Large intestine (tissue), 3 donors: Measurements from ENCODE around the gene POGLUT3. TPM values are rescaled to one million over a fixed set of nuclear protein-coding genes. Genes with fewer than 3 reads are reported as not detected.

Experiments
- DNase-seq, 2 donors: peaks; one replicate each; pipeline versions ENCODE4 v3.0.0 to v3.0.0-alpha.2; 2013
- H3K27ac ChIP-seq: one replicate; pipeline ENCODE4 v1.5.1; 2013; ENCODE audit warnings: low read length
- H3K27me3 ChIP-seq: 2 replicates; pipeline ENCODE4 v1.6.1; 2013; ENCODE audit warnings: low read length; ENCODE audit not compliant: control insufficient read depth, insufficient read depth
- H3K36me3 ChIP-seq: 2 replicates; pipeline ENCODE4 v1.6.1; 2013; ENCODE audit warnings: low read length; ENCODE audit not compliant: control insufficient read depth, insufficient read depth
- H3K4me1 ChIP-seq: one replicate; pipeline ENCODE4 v1.6.1; 2013; ENCODE audit warnings: low read length; ENCODE audit not compliant: control insufficient read depth, insufficient read depth
- H3K4me3 ChIP-seq: one replicate; pipeline ENCODE4 v1.5.1; 2013; ENCODE audit warnings: low read length
- H3K9me3 ChIP-seq: one replicate; pipeline ENCODE4 v1.6.1; 2013; ENCODE audit warnings: mild to moderate bottlenecking, low read depth, low read length, moderate library complexity; ENCODE audit not compliant: control insufficient read depth
- WGBS: methylation state at CpG from one replicate; pipeline ENCODE4 v1.1.5; 2013; ENCODE audit warnings: low lambda C conversion rate; ENCODE audit not compliant: insufficient coverage; 5-methylcytosine and 5-hydroxymethylcytosine counted together
- polyA plus RNA-seq: library from polyadenylated mRNA; unstranded; fragments of 120-200 nt; gene quantifications from one replicate; pipeline ENCODE4 v1.2.1, GENCODE V29; 2013

POGLUT3 gene
- polyA plus RNA-seq, 1 donor = 22.7 TPM

DNA sequence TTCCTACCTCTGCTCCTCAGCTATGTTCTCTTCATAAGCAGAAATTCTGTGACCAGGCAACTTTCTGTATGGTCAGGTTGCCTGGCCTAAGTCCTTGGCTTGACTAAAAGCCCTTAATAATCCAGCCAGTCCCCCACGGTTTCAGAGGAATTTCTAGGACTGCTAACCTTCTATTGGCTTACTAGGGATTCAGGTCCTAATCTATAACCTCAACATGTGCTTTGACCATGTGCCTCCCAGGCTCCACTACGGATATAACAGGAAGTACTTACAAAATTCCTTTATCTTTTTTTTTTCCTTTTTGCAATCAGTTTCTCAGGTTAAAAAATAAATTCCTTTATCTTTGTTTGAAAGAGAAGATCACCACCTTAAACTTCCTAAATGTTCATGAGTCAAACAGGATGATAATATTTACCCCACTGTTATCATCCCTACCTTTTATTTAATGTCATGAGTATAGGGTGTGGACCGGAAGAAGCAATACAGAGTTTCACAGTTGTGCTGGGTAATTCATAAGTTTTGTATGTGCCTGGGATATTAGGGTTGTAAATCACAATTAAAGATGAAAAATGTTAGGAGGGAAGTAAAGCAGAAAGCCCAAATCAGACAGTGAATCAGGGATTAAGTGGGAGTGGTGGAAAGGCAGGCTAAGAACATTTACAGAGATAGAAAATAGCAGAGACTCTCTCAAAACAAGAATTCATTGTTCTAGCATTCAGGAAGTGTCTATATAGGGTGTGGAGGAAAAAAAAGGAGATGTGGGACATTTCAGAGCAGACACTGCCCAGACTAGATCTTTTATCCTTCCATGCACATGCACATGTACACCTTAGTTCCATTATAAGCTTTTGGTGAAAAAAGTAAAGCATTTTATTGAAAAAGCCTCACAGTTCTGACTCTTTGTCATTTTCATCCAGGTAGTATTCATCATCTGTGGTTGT lies 10.7 kb upstream of the POGLUT3 start:
- Histone ChIP-seq H3K9me3 (no peaks in the 10 kb centered on the region), H3K4me3 (no peak overlapping the region), H3K4me1 (no peaks in the 10 kb centered on the region), H3K36me3 (no peaks in the 10 kb centered on the region), H3K27ac (no peak overlapping the region), H3K27me3 (no peaks in the 10 kb centered on the region)
- WGBS = 0% methylated on average over 1 of the region's 3 CpGs
- peak in 1 of 2 donors; percentile 53 for DNase-seq

DNA sequence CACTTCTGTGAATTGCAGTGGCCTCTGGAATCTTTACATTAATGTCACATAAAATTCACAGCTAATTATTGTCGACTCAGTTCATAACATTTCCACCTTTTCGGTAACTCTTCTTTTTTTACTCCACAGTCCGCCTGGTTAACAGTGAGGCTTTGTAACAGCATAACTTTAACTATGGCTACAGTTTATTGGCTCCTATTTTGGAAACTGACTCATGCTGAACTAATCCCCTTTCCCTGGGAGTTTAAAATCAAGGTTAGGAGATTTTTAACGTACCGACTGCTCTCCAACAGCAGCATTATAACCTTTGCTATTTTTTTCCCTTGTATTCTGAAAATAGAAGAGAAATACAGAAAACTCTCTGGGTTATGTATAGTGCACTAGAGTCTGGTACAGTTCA lies 3.2 kb upstream of the POGLUT3 start:
- Histone ChIP-seq H3K36me3 (no peaks in the 10 kb centered on the region), H3K9me3 (no peaks in the 10 kb centered on the region), H3K4me1 (no peaks in the 10 kb centered on the region), H3K27ac (no peak overlapping the region), H3K4me3 (no peak overlapping the region), H3K27me3 (peaks cover 3% of the 10 kb centered on the region)
- no peak for DNase-seq
- no CpG with 5 or more reads among the region's 5 CpGs for WGBS

DNA sequence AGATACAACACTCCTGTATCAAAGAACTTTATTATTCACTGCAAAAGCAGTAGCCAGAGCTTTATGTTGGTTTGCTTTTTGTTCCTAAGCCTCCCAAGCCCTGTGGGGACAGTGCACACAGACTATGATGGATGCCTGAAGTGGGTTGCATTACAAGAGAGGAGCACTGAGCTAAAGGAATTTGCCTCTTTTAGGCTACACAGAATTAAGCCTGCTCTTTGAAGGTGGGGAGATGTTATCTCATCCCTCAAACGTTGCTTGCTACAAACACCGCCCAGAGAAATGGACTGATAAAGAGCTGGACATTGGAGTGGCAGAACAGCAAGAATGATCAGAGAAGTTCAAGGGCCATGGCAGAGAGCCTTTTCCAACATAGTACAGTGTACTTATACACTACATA lies 2.5 kb upstream of the POGLUT3 start:
- no peaks in the 10 kb centered on the region for H3K4me1 ChIP-seq
- H3K27ac ChIP-seq = no peak overlapping the region
- WGBS = no CpG with 5 or more reads among the region's 2 CpGs
- DNase-seq = no peak
- peaks cover 3% of the 10 kb centered on the region for H3K27me3 ChIP-seq
- H3K36me3 ChIP-seq = no peaks in the 10 kb centered on the region
- H3K9me3 ChIP-seq = no peaks in the 10 kb centered on the region
- no peak overlapping the region for H3K4me3 ChIP-seq

DNA sequence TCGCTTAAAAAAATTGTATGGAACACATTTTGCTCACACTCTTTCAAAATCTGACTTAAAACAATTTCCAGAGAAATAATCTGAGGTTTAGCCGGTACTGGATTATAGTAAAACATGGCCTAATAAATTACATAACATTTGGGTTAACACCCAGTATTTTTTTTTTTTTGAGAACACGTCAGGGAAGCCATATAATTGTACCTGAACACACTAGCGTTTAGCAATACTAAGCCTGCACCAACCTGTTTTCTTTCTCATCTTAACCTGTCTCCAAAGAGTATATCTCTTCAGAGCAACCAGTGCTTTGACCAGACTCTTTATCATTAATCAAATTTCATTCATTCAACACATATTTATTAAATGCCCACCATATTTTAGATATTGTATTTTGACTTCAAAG lies 2.0 kb upstream of the POGLUT3 start:
- Histone ChIP-seq H3K4me3 (no peak overlapping the region), H3K27ac (no peak overlapping the region), H3K9me3 (no peaks in the 10 kb centered on the region), H3K27me3 (peaks cover 3% of the 10 kb centered on the region), H3K36me3 (no peaks in the 10 kb centered on the region), H3K4me1 (no peaks in the 10 kb centered on the region)
- 94% methylated on average over 2 of the region's 4 CpGs for WGBS
- no peak for DNase-seq

DNA sequence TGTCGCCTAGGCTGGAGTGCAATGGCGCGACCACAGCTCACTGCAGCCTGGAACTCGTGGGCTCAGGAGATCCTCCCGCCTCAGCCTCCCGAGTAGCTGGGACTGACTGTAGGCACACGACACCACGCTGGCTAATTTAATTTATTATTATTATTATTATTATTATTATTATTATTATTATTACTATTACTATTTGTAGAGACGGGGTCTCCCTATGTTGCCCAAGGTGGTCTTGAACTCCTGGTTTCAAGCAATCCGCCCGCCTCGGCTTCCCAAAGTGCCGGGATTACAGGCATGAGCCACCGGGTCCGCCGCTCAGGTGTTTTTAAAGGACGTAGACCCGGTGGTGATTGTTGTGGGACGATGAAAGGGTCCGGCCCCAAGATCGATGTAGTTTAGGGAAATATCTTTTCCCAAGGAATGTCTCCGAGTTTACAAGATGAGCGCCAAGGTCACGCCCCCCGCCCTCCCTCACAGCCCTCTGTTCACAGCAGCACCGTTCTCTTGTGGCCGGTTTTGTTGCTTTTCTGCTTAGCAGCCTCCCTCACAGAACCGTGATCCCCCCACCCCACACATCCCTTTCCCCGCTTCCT lies 728 bp upstream of the POGLUT3 start:
- Histone ChIP-seq H3K27me3 (peaks cover 3% of the 10 kb centered on the region), H3K9me3 (no peaks in the 10 kb centered on the region), H3K4me1 (no peaks in the 10 kb centered on the region), H3K36me3 (no peaks in the 10 kb centered on the region), H3K4me3 (peak overlapping the region; percentile 62), H3K27ac (peak overlapping the region; percentile 74)
- WGBS = 87% methylated on average over 3 of the region's 29 CpGs
- no peak for DNase-seq

DNA sequence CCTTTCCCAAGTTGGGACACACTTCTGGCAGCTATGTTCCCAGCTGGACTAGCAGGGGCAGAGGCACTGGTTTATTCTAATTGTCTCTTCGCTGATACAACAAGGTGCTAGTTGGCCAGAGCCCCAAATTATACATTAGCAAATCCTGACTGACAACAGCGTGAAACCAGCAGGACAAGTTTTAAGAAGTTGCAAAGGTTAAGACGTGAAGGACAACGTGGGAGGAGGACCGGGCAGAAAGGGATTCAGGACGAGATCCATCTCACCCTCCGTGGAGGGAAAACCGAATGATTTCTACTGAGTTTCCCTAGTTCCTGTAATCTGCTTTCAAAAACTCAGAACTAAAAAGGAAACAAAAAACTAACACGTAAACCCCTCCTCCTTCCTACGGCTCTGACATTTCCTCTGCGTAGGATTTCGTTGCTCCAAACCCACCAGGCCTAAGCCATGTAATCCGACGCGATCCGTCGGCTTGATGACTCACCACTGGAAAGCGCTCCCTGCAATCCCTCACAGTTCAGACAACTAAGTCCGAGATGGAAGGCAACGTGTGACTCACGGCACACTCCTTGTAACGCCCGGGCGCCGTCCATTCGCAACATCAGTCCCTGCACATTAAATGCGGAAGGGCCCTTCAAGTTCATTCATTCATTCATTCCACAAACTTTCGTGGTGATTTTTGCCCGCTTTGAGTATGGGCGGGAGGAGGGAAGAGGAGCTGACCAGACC lies 703 bp downstream of the POGLUT3 start:
- peak; percentile 92 to 95 for DNase-seq
- WGBS = 0% methylated on average over 4 of the region's 30 CpGs
- no peaks in the 10 kb centered on the region for H3K4me1 ChIP-seq
- peaks cover 3% of the 10 kb centered on the region for H3K27me3 ChIP-seq
- H3K27ac ChIP-seq = peak overlapping the region; percentile 74
- H3K9me3 ChIP-seq = no peaks in the 10 kb centered on the region
- no peaks in the 10 kb centered on the region for H3K36me3 ChIP-seq
- H3K4me3 ChIP-seq = peak overlapping the region; percentile 52

DNA sequence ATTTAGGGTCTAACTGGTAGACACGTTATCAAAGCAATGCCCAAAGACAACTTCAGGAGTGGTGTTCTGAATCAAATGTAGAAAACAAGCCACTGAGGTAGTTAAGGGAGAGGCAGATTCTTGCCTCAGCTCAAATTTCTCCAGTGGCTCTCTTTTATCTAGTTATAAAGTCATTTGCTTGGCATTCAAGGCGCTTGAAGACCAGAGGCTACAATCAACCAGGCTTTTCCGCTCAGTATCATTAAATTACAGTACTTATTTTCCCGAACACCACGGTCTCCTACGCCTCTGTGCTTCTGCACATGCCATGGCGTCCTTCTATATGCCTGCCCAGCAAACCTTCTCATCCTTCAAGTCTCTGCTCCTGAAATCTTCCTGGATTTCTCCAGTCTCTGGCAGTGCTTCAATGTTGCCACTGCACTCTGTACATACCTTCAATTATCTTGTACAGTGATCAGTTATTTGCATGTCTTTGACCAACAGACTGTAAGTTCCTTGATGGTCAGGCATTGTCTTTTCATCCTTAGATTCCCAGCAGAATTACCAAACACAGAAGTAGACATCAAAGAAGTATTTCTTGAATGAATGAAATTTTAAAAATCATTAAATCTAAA lies 1.4 kb downstream of the POGLUT3 start:
- Histone ChIP-seq H3K27ac (peak overlapping the region; percentile 74), H3K36me3 (no peaks in the 10 kb centered on the region), H3K4me1 (no peaks in the 10 kb centered on the region), H3K4me3 (peak overlapping the region; percentile 52), H3K9me3 (no peaks in the 10 kb centered on the region), H3K27me3 (peaks cover 3% of the 10 kb centered on the region)
- 80% methylated on average over 1 of the region's 7 CpGs for whole genome bisulfite sequencing
- peak in 1 of 2 donors; percentile 22 for DNase-seq

DNA sequence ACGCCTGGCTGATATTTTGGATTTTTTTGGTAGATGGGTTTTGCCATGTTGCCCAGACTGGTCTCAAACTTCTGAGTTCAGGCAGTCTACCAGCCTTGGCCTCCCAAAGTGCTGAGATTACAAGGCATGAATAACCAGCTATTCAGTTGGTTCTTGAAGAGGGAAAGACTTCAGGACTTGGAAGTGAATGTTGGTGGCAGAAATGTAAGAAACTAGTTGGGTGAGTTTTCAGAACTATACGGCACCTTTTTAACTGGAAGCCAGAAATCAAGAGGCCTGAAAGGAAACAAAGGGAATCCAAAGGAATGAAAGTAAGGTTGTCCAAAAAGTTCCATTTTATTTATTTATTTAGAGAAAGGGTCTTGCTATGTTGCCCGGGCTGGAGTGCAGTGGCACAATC lies 2.9 kb downstream of the POGLUT3 start:
- no peak for DNase-seq
- Histone ChIP-seq H3K36me3 (no peaks in the 10 kb centered on the region), H3K4me1 (no peaks in the 10 kb centered on the region), H3K27me3 (peaks cover 3% of the 10 kb centered on the region), H3K9me3 (no peaks in the 10 kb centered on the region), H3K4me3 (no peak overlapping the region), H3K27ac (no peak overlapping the region)
- 100% methylated on average over 1 of the region's 3 CpGs for WGBS

DNA sequence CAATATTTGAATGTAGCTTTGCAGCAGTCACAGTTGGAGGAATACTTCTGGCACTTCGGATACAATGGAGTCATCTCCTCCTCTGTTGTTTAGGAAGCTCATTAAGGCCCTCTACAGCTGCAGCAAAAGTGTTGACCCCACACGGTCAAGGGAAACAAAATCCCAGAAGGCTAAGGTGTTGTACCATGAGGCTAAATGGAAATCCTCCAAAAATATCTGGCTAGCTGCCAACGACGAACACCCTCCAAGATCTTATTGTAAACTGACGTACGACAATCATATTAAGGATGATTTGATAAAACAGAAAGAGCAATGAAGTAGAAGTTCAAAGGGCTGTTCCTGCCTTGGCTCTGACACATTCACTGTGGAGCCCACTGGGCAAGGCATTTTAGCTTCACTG lies 4.0 kb downstream of the POGLUT3 start:
- DNase-seq = no peak
- Histone ChIP-seq H3K4me1 (no peaks in the 10 kb centered on the region), H3K9me3 (no peaks in the 10 kb centered on the region), H3K27me3 (peaks cover under 1% of the 10 kb centered on the region), H3K4me3 (no peak overlapping the region), H3K36me3 (peaks cover 5% of the 10 kb centered on the region), H3K27ac (no peak overlapping the region)
- WGBS = 80% methylated on average over 1 of the region's 6 CpGs

DNA sequence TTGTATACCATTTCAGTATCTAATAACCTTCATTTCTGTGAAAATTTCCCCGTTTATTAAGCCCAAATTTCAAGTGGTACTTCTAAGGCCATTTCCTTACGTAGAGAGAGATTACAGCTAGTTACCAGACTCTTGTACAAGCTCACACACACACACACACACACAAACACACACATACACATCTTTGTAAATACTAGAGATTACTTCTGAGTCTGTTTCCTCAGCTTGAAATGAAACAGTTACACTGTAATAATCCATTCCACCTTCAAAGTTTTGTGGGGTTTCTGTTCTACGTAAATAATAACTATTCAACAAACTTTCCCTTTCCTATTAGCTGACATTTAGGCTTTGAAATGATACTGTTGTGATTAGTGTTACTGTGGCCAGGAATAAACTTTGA lies 6.2 kb downstream of the POGLUT3 start:
- no peak overlapping the region for H3K27ac ChIP-seq
- WGBS = 100% methylated on average over 2 of the region's 3 CpGs
- peaks cover 7% of the 10 kb centered on the region for H3K36me3 ChIP-seq
- no peak for DNase-seq
- no peaks in the 10 kb centered on the region for H3K4me1 ChIP-seq
- no peaks in the 10 kb centered on the region for H3K27me3 ChIP-seq
- no peaks in the 10 kb centered on the region for H3K9me3 ChIP-seq
- no peak overlapping the region for H3K4me3 ChIP-seq
